ENCODE data around the gene CORO6.
A peak's percentile ranks its signal among the peaks of the same experiment; 100 is the strongest.

CORO6 gene

GRCh38 chr17:29633886-29634285, 11.2 kb upstream of the CORO6 start:
- DNase-seq = peak in 1 of 51 donors; percentile 8

GRCh38 chr17:29630630-29631193, 8.0 kb upstream of the CORO6 start:
- no peak for DNase-seq

GRCh38 chr17:29629839-29630238, 7.1 kb upstream of the CORO6 start:
- no peak for DNase-seq

GRCh38 chr17:29628644-29629043, 5.9 kb upstream of the CORO6 start:
- no peak for DNase-seq

- no peak for DNase-seq
These were observed 5.2 kb upstream of the CORO6 start for GRCh38 chr17:29627951-29628350.

- peak in 26 of 51 donors; percentile 22 to 72 (median 41) for DNase-seq
These were observed 2.5 kb upstream of the CORO6 start for GRCh38 chr17:29625037-29625750.

GRCh38 chr17:29624586-29624985, 1.9 kb upstream of the CORO6 start:
- DNase-seq = no peak

- DNase-seq = no peak
These were observed 553 bp upstream of the CORO6 start for GRCh38 chr17:29623283-29623647.

- no peak for DNase-seq
These were observed 939 bp downstream of the CORO6 start for GRCh38 chr17:29621751-29622194.

GRCh38 chr17:29620779-29621500, 1.8 kb downstream of the CORO6 start:
- no peak for DNase-seq

- DNase-seq = no peak
These were observed 2.4 kb downstream of the CORO6 start for GRCh38 chr17:29620271-29620670.

GRCh38 chr17:29619251-29619650, 3.5 kb downstream of the CORO6 start:
- peak in 7 of 51 donors; percentile 7 to 29 (median 23) for DNase-seq

- no peak for DNase-seq
These were observed 4.2 kb downstream of the CORO6 start for GRCh38 chr17:29618272-29619065.

GRCh38 chr17:29617481-29618271, 5.0 kb downstream of the CORO6 start:
- DNase-seq = peak in 39 of 51 donors; percentile 27 to 81 (median 56)

GRCh38 chr17:29617125-29617480, 5.6 kb downstream of the CORO6 start:
- DNase-seq = peak in 45 of 51 donors; percentile 24 to 86 (median 61)

- DNase-seq = peak in 1 of 51 donors; percentile 41
These were observed 6.2 kb downstream of the CORO6 start for GRCh38 chr17:29616300-29617048.

- peak in 46 of 51 donors; percentile 19 to 94 (median 79) for DNase-seq
These were observed 7.0 kb downstream of the CORO6 start for GRCh38 chr17:29615492-29616299.

GRCh38 chr17:29615048-29615385, 7.7 kb downstream of the CORO6 start:
- peak in 6 of 51 donors; percentile 15 to 73 (median 56) for DNase-seq

GRCh38 chr17:29614349-29615047, 8.2 kb downstream of the CORO6 start:
- peak in 9 of 51 donors; percentile 25 to 73 (median 47) for DNase-seq
